DMS114 treated with DMSO at 0.1 percent for 48 hours (cell line): ENCODE measurements around the gene PPCS.

Source experiments
- DNase-seq: peaks from one replicate; lab custom pipeline; 2025; ENCODE audit not compliant: unreplicated experiment; lab: John Stamatoyannopoulos, UW

Gene PPCS

DNA sequence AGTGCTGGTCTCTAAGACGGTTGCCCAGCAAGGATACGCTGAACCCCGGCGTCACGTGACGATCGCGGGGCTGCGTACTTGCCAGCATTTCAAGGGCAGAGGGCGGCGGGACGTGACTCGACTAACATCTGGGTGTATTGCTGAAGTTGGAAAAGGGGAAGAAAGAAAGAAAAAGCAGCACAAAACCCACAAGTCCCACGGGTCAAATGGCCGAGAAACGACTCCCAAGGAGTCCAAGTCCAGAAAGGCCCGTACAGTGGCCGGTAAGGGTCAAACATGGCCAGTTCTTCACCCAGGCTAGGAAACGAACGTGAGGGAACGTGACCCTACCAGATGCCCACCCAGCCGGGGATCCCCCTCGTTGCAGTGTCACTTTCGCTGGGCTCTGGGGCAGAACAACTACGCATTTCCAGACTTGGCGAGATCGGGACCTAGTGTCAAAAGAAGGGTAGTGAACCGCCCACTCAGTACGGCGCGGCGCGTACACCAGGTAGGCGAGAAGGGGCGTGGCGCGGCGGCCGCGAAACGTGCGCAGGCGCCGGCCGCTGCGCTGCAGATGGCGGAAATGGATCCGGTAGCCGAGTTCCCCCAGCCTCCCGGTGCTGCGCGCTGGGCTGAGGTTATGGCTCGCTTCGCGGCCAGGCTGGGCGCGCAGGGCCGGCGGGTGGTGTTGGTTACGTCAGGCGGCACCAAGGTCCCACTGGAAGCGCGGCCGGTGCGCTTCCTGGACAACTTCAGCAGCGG lies at the start of gene PPCS, which contains the start of gene ZMYND12:
PPCS (plus strand) TSS at position 534 of the 744 bp plus-strand sequence; CDS start at position 557, 23 bp downstream.
ZMYND12 (minus strand) TSS at position 13 of the 744 bp plus-strand sequence. CDS start 25 bp downstream, outside the sequence.
- DNase-seq, result peak; percentile 77

DNA sequence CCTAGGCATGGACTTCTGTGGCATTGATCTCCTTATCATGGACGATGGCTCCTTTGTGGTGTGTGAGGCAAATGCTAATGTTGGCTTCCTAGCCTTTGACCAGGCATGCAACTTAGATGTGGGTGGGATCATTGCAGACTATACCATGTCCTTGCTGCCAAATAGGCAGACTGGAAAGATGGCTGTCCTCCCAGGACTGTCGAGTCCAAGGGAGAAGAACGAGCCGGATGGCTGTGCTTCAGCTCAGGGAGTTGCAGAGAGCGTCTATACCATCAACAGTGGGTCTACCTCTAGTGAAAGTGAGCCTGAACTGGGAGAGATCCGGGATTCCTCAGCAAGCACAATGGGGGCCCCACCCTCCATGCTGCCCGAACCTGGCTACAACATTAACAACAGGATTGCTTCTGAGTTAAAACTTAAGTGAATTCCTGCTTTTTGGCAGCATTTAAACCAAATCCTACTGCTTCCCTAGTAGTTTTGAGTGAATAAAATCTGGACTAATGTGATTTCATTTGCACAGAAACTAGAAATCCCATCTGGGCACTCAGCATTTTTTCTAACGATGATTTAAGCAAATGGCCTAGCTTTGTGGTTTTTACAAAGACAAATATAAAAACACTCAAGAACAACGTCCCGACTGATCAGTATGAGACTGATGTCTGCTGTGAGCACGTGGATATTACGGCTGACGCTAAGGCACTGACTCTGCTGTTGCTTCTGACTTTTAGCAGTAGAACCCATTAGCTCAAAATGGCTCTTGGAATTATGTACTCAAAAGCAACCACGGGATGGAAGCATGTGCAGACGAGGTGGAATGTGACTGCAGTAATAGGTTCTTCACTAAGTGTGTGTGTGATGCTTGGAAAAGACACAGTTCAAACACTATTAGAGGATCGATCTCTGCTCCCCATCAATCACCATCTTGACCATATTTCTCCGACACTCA lies 41.5 kb upstream of the PPCS start:
- no peak for DNase-seq

DNA sequence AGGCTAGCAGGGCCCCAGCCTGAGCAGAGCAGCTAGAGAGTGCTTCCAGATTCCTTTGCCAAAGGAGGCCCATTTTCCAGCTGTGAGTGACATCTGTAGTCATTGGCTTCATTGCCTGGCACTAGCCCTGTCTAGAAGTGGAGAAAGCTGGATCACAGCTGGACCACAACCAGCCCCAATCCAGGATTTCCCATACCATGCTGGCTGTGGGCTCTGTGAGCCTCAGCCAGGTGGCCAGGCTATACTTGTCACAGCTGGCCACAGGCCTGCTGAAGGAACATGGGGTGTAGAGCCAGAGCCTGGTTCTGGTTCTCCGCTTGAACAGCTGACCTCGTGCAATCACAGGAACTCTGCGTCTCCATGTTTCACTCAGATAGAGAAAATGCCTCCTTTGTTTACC lies 39.2 kb upstream of the PPCS start:
- no peak for DNase-seq

DNA sequence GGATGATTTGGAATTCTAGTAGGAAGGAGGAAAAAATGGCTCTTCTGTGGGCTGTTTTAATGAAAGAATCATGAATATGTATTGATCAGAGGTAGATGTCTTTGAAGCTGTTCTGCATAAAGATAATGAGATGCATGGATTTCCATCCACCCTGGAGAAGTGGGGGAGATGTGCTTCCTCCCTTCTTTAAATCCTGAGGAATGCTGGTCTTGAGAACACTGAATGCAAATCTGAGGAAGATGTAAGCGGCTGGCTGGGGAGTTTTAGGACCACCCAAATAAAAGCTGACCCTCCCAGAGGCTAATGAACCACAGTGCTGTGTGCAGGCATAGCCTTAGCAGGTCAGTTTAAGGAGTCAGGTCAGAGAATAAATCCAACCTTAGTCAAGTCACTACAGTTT lies 37.8 kb upstream of the PPCS start:
- no peak for DNase-seq

DNA sequence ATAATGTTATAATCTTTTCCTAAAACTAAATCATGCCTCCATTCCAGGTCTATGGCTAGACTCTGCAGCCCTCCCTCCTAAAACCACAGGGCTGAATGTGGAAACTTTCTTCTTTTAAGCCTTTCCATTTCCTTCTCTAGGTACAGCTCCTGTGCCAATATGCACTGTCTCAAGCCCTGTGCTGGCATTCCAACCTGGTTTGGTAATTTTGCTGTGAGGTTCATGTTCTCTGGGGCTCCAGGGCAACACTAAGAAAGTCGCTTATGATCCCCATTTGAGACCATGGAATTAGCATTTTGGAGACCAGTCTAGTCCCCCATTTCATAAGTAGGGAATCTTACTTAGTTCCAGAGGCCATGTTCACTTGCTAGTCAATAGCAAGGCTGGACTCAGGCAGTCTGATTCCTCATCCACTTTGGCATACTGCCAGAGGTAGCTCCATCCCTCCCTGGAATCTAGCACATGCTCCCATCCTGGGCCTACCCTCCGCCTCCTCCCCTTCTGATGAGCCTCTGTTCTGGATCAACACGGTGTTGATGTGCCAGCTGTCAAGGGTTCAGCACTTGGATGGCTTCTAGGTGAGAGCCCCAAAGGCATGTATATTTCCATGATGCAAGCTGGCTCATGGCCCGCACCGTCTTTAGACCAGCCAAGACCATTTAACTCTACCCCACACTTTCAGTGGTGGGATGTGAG lies 37.1 kb upstream of the PPCS start:
- no peak for DNase-seq

DNA sequence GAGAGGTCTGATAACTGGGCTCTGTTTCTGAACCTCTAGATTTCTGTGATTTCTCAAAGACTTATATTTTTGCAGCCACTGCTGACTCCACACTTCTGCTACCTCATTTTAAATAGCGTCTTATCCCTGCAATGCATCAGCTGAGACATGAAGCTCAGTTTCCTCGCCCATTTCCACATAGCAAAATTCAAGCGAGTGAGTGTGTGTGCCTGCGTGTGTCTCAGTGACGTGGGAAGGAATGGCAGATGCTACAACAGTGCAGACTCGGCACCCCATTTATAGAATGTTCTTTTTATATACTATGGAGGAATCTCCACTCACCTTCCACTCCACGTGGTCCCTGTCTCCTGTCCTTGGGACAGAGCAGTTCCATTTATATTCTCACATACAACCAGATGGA lies 36.2 kb upstream of the PPCS start:
- no peak for DNase-seq

DNA sequence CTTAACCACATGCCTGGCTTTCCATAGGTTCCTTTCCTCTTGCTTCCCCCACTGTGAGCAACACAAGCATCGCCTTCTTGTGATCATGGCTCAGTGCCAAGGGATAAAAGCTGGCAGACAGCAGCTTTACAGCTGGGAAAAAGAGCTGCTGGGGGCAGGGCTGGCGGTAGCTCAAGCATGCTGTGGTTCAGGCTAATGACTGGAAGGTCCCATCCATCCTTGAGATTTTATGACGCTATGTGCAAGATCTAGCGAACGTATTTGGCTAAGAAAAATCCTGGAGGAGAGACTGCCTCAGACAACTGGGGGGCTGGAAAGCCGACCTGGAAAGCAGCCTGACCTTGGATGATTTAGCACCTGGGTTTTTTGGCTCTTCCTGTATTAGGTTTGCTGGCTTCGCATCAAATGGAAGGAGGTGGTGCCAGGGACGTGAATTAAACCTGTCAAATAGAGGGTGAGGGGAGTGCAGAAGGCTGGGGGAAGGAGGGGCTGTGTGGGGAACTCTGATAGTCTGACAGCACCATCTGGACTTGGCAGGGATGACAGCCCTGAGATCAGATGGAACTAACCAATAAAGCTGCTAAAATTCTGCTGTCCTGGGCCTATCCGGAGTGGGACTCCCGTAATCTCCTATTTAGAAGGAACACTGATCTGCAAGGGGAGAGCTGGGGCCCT lies 35.3 kb upstream of the PPCS start:
- DNase-seq, result no peak

DNA sequence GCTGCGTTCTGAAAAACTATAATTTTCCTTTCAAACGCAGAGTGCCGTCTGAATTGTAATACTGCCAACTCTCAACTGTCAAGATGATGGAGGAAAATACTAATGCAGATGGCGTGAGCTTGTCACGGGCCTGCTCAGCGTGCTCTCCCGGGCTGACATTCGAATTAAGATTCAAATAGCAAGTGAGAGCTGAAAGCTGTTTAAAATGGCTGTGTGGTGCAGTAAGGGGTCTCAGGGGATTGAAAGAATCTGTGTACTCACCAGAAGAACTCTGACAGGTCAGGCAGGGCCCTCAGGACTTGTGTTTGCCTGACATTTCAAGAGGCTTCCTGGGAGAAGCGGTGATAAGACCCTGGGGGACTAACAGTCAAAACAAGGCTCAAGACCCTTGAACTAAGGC lies 33.6 kb upstream of the PPCS start:
- DNase-seq, result no peak

DNA sequence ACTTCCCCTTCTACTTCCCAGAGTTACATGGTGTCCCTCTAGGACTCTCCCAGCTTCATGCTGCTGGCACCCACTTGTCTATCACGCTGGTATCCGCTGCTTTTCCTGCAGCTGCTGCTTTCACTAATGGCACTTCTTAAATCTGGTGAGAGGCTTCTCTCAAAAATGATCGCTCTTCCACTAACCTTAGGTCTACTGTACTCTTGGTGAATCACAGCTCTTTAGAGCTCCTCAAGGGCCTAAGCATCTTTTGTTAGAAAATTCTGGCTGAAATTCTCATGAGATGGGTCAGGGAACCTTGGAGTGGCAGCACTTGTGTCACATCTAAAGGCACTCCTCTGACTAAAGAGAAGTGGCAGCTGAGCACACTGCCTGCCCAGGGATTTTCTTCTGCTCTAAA lies 32.7 kb upstream of the PPCS start:
- no peak for DNase-seq

DNA sequence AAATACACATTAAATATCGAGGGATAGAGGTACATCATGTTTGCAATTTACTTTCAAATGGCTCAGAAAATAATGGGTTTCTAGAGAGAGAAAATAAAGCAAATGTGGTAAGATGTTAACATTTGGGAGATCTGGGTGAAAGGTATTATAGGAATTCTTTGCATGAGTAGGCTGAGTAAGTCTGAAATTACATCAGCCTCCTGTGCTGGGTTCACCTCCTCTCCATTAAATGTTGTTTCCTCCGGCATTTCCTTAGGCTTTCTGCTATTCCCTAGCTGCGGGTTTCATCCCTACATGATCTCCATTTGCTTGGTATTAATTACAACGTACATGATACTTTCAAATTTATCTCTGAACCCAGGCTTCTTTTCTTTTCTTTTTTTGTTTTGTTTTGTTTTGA lies 32.1 kb upstream of the PPCS start:
- DNase-seq, result no peak

DNA sequence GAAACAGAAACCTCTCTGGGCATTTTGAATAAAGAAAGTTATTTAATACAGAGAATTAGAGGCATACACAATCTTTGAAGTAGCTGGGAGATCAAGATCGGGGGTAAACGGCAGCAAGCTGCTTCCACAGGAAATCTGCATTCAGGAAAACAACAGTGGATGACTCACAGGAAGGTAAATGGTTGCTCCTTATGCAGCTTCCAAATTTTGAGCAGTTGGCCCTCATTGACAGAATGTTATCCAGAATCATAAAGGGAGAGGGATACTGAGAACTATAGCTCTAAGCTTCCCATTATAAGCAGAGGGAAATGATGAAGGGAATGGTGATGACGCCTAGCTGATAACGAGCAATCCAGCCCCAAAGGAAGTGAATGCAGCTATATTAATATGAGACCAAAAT lies 29.1 kb upstream of the PPCS start:
- DNase-seq, result no peak

DNA sequence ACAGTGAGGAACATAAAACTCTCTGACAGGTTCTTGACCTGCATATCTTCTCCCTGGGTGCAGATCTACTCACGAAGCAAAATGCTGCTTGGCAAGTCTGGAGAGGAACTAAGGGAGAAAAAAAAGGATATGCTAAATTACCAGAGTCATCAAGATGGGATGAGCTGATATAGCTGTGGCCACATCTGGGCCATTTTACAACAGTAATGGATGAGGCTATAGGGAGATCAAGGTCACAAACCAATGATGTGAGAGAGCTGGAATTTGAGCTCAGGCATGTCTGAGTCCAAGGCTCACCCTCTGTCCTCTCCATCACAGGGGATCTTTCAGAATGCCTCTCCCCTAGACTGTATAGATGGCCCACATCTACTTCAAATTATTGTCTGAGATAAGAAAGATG lies 26.7 kb upstream of the PPCS start:
- no peak for DNase-seq

DNA sequence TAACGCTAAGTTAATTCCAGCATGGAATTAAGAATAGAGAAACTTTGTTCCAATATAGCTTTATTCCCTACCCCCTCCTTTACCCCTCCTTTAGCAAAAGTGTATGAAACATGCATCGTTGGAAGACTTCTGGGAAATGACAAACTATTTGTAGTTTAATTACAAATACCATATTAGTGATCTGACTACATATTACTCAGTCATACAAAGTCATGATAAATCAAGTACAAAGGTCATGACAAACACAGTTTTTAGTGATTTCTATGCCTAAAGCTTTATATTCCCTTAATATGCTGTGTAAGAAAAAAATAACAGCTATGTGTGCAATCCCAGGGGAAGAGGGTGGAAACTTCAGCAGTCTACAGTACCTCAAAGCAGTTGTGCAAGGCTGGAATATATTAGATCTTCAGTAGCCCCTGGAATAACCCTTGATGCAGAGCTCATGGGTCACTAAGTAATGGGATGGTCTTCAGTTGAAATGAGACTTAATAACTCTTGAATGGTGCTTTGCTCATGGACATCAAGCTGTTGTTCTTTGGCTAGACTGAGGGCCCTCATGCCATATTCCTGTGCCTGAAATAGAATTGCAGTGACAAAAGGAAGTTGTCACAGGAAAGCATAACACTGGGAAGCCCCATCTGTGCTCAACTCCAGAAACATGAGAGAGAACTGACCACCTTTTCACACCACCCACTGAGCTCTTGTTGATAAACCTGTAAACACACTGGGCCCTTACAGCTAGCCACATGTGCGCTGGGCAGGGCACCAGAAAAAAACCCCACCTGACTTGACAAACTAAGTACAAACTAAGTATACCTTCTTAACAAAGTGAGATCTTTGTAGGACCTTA lies 25.8 kb upstream of the PPCS start:
- DNase-seq, result no peak

DNA sequence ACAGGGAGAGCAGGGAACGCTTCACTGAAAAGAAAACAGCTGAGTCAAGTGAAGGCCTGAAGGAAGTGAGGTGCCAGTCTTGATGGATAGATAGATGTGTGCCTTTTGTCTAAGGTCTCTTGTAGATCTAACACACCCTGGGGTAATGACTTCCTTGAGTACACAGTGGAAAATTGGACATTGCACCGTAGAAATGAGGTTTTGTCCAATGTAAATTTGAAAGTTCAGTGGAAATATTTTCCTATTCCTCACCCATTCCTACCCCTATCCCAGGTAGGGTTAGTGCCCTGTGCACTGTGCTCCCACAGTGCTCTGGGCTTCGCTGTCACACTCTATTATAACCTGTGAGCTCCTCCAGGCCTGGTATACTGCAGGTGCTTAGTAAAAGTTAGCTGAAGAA lies 24.8 kb upstream of the PPCS start:
- no peak for DNase-seq

DNA sequence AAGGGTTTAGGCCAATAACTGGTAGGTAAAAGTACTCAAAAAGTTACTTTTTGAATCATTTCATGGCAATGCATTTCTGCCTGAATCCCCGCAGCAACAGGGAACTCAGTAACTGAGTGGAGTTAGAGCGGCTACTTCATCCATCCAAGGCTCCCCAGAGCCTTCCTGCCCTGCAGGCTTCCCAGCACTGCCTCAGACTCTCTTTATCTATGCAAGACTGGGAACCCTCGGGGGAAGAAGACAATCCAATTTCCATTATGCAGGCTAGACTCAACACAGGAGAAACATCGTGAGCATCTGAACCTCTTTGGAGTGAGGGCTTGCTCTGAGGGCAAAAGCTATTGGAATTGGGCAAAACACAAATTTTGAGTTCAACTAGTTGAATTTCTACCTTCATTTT lies 23.6 kb upstream of the PPCS start:
- DNase-seq, result no peak

DNA sequence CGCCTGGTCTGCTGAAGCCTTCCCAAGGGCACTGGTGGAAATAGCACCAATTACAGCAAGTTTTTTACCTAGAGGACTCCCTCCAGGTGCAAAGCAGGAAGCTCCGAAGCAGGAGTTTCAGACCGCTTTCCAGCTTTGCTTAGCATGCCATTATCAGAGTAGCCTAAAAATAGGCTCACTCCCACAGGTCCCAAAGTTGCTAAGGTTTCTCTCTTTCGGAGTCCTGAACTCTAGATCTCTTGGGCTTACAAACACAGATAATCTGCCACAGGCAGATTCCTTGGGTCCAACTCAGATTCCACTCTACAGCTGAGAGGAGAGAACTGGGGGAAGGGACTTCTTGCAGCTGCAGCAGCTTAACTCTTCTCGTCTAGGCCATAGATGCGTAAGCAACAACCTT lies 23.0 kb upstream of the PPCS start:
- DNase-seq, result no peak

DNA sequence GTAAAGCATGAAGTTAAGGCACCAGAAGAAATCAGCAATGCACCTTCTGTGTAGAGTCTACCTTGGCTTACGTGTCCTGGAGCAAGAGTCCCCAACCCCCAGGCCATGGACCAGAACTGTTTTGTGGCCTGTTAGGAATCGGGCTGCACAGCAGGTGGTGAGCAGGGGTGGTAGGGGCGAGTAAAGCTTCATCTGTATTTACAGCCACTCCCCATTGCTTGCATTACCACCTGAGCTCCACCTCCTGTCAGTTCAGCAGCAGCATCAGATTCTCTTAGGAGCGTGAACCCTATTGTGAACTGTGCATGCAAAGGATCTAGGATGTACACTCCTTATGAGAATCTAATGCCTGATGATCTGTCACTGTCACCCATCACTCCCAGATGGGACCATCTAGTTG lies 22.0 kb upstream of the PPCS start:
- DNase-seq, result no peak

DNA sequence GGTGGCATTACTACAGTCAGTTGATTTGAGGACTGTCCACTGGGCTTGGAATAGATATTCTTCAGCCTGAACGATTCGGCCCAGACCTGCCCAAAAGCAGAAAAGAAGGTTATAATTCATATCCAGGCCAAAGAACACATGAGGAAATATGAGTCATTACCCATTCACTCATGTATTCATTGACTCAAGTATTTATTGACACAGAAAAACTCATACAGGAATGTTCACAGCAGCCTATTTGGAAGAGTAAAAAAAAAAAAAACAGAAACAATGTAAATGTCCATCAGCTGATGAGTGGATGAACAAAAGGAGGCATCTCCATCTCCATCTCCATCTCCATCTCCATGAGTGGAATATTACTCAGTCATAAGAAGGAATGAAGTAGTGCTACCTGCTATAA lies 16.4 kb upstream of the PPCS start:
- no peak for DNase-seq

DNA sequence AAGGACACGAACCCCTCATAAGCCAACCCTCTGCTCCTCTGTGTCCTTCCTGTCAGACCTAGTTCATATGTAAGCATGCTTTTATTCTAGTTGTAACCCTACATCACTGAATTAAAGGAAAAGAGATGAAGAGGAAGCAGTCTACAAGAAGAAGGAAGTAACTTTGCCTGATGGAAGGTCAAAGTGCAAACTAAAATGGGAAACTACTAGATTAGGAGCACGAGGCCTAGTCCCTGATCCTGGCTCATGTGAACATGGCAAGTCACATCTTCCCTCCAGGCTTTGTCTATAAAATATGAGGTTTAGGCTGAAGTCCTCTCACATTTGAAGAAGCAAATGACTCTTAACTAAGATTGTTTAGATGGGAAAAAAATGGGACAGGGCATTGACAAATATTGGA lies 13.7 kb upstream of the PPCS start:
- DNase-seq, result no peak

DNA sequence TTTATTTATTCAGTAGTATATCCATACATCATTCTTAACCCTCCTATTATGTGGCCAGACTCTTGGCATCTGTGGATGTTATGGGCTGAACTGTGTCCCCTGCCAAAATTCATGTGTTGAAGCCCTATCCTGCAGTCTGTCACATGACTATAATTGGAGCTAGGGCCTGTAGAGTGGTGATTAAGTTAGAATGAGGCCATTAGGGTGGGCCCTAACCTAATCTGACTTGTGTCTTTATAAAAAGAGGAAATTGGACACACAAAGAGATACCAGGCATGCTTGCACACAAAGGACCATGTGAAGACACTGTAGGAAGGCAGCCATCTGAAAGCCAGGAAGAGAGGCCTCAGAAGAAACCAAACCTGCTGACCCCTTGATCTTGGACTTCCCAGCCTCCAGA lies 7.1 kb upstream of the PPCS start:
- no peak for DNase-seq
